OCI-LY7 (cell line): ENCODE data around the gene TMEM132A. TPM values are rescaled to one million over a fixed set of nuclear protein-coding genes. Genes with fewer than 3 reads are reported as not detected.

Experiments used
- BruUV-seq: library from RNA; stranded (reverse); fragments of 400-500 nt; replicated peaks from 2 replicates; lab custom pipeline; 2021; lab: Mats Ljungman, UMichigan
- CTCF ChIA-PET: fragments of 300-600 bp; sonication (Branson Sonifier 250); formaldehyde crosslinking; loops from one replicate; lab custom pipeline; 2022; ENCODE audit warnings: antibody characterized with exemption; ENCODE audit not compliant: unreplicated experiment; lab: Charles Lee
- POLR2A ChIA-PET: fragments of 300-600 bp; sonication (Branson Sonifier 250); formaldehyde crosslinking; loops from one replicate; lab custom pipeline; 2022; ENCODE audit warnings: antibody characterized with exemption; lab: Charles Lee
- DNase-seq: peaks from one replicate; pipeline ENCODE4 v3.0.0-alpha.2; 2015; ENCODE audit warnings: low spot score
- H2AFZ ChIP-seq: fragments of 200-600 bp; sonication (generic), shearing (Covaris generic); 2 replicates; pipeline ENCODE4 v1.6.1; 2014; ENCODE audit warnings: mild to moderate bottlenecking, antibody characterized with exemption, low read length, moderate library complexity
- H3K27ac ChIP-seq: fragments of 200-600 bp; sonication (generic); 2 replicates; pipeline ENCODE4 v1.5.1; 2014; ENCODE audit warnings: mixed run types, low read depth, mild to moderate bottlenecking, moderate library complexity, low read length, inconsistent platforms; ENCODE audit not compliant: poor library complexity, severe bottlenecking
- H3K36me3 ChIP-seq: fragments of 200-600 bp; sonication (generic); 2 replicates; pipeline ENCODE4 v1.6.1; 2014; ENCODE audit warnings: mild to moderate bottlenecking, antibody characterized with exemption, low read length, moderate library complexity, mixed read lengths; ENCODE audit not compliant: insufficient read depth
- H3K4me1 ChIP-seq: fragments of 200-600 bp; sonication (generic); 2 replicates; pipeline ENCODE4 v1.5.1; 2014; ENCODE audit warnings: mild to moderate bottlenecking, low read length; ENCODE audit not compliant: insufficient read depth, poor library complexity, severe bottlenecking
- H3K4me2 ChIP-seq: fragments of 200-600 bp; sonication (generic); 2 replicates; pipeline ENCODE4 v1.6.1; 2014; ENCODE audit warnings: mild to moderate bottlenecking, low read length
- H3K4me3 ChIP-seq: fragments of 200-600 bp; sonication (generic); 2 replicates; pipeline ENCODE4 v1.5.1; 2014; ENCODE audit warnings: mild to moderate bottlenecking, low read depth, low read length; ENCODE audit not compliant: poor library complexity, severe bottlenecking
- H3K79me2 ChIP-seq: fragments of 200-600 bp; sonication (generic); 2 replicates; pipeline ENCODE4 v1.6.1; 2016; ENCODE audit warnings: low read depth, mild to moderate bottlenecking, low read length, moderate library complexity, mixed read lengths; ENCODE audit not compliant: insufficient read depth
- H3K9me2 ChIP-seq: fragments of 200-600 bp; sonication (generic); 2 replicates; pipeline ENCODE4 v1.6.1; 2016; ENCODE audit warnings: mild to moderate bottlenecking, low read length, mixed read lengths; ENCODE audit not compliant: insufficient read depth
- H3K9me3 ChIP-seq: fragments of 200-600 bp; sonication (generic); 2 replicates; pipeline ENCODE4 v1.6.1; 2014; ENCODE audit warnings: mild to moderate bottlenecking, mixed run types, low read length, mixed read lengths
- H4K20me1 ChIP-seq: fragments of 200-600 bp; sonication (generic); 2 replicates; pipeline ENCODE4 v1.6.1; 2014; ENCODE audit warnings: mild to moderate bottlenecking, antibody characterized with exemption, low read length, moderate library complexity, mixed read lengths; ENCODE audit not compliant: insufficient read depth
- CTCF ChIP-seq: fragments of 200-600 bp; sonication (generic); conservative IDR thresholded peaks from 2 replicates; pipeline ENCODE4 v1.5.1; 2014; ENCODE audit warnings: mild to moderate bottlenecking, antibody characterized with exemption, low read length, moderate library complexity, mixed read lengths
- EZH2phosphoT487 ChIP-seq: fragments of 200-600 bp; sonication (generic); IDR thresholded peaks from 2 replicates; pipeline ENCODE4 v1.6.1; 2018; ENCODE audit warnings: low read depth, borderline replicate concordance, mild to moderate bottlenecking, mixed run types, antibody characterized with exemption, low read length, moderate library complexity, mixed read lengths
- intact Hi-C: fragments of 100-400 bp; cut with micrococcal nuclease; formaldehyde crosslinking; loops from one replicate; pipeline ENCODE4 v1.10.0; 2022; ENCODE audit not compliant: unreplicated experiment
- total RNA-seq, 2 experiments: library from RNA; depleted of rRNA in 1 of 2; stranded (reverse); fragments of >200 nt in 1 of 2; shearing (Covaris generic) in 1 of 2; gene quantifications; 2 replicates each; pipeline ENCODE4 v1.2.3, GENCODE V29; 2014 to 2022

Gene TMEM132A
- total RNA-seq, 2 experiments from 2014 or later = 5.5 to 8.9 TPM

DNA sequence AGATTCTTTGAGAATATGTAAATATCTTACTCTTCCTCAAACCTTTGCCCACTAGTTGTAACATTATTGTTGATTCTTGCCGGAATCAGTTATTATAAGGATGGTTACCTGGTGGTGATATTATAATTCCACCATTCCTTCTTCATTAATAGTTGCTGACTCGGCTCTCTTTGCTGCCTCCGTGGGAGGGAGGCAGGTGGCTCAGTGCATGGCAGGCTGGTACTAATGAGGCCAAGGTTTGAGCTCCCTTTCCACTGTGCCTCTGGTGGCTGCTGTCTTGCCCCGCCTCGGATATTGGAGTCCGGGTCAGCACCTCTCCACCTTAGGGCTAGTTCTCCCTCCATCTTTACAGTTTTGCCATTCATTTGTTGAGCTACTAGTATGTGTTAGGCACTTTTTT, 59.9 kb downstream of the TMEM132A start:
- no peak overlapping the region for H3K27ac ChIP-seq
- no TSS peak for BruUV-seq
- no peaks in the 10 kb centered on the region for H3K79me2 ChIP-seq
- H3K4me3 ChIP-seq = no peak overlapping the region
- H4K20me1 ChIP-seq = no peaks in the 10 kb centered on the region
- no peak overlapping the region for H3K4me2 ChIP-seq
- ChIA-PET CTCF (interaction anchor here (1.1 kb wide), 1 partner anchor 31 kb away, joined by 3 read pairs; no protein-coding TSS in a partner anchor), POLR2A (interaction anchor here (0.6 kb wide), 1 partner anchor 49 kb away, joined by 7 read pairs; no protein-coding TSS in a partner anchor)
- no peaks in the 10 kb centered on the region for H3K36me3 ChIP-seq
- no peaks in the 10 kb centered on the region for H3K9me2 ChIP-seq
- H3K9me3 ChIP-seq = no peaks in the 10 kb centered on the region
- no peak for DNase-seq
- TF ChIP-seq CTCF = no peak
- no peak for TF ChIP-seq EZH2phosphoT487
- intact Hi-C loops = no loop called here
- no peak overlapping the region for H2AFZ ChIP-seq
- H3K4me1 ChIP-seq = peaks cover 4% of the 10 kb centered on the region

- Histone ChIP-seq H3K36me3 (no peaks in the 10 kb centered on the region), H3K4me3 (no peak overlapping the region), H3K79me2 (no peaks in the 10 kb centered on the region), H3K4me2 (no peak overlapping the region), H4K20me1 (no peaks in the 10 kb centered on the region), H3K9me2 (no peaks in the 10 kb centered on the region), H3K9me3 (no peaks in the 10 kb centered on the region), H3K4me1 (peaks cover 8% of the 10 kb centered on the region), H2AFZ (no peak overlapping the region), H3K27ac (no peak overlapping the region)
- no peak for TF ChIP-seq CTCF
- TF ChIP-seq EZH2phosphoT487 = no peak
- intact Hi-C loops = no loop called here
- POLR2A ChIA-PET = interaction anchor here (0.6 kb wide), 1 partner anchor 48 kb away, joined by 7 read pairs; no protein-coding TSS in a partner anchor
- DNase-seq = no peak
- no TSS peak for BruUV-seq
- CTCF ChIA-PET = interaction anchor here (1.1 kb wide), 1 partner anchor 31 kb away, joined by 3 read pairs; no protein-coding TSS in a partner anchor
Measured at GRCh38 chr11:60984636-60985035, 60.4 kb downstream of the TMEM132A start.

DNA sequence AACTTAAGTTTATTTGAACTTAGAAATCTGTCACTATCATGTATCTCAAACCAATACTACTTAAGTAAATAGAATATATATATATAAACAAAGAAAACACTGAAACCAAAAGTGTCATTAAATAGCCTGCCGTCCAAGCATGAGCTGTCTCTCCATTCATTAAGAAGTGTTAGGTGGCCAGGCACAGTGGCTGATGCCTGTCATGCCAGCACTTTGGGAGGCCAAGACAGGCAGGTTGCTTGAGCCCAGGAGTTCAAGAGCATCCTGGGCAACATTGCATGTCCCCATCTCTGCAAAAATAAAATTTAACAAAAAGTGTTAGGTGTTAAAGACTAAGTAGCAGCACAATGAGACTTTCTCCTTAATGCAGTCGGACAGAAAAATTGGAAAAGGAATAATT, 61.2 kb downstream of the TMEM132A start:
- no peak for DNase-seq
- H3K27ac ChIP-seq = no peak overlapping the region
- H3K4me1 ChIP-seq = peaks cover 9% of the 10 kb centered on the region
- BruUV-seq = no TSS peak
- no peaks in the 10 kb centered on the region for H3K36me3 ChIP-seq
- no peak overlapping the region for H3K4me2 ChIP-seq
- no peaks in the 10 kb centered on the region for H3K79me2 ChIP-seq
- no peak overlapping the region for H2AFZ ChIP-seq
- H3K9me3 ChIP-seq = no peaks in the 10 kb centered on the region
- intact Hi-C loops = no loop called here
- CTCF ChIA-PET = no interaction called here
- no peak for TF ChIP-seq EZH2phosphoT487
- TF ChIP-seq CTCF = no peak
- H3K4me3 ChIP-seq = no peak overlapping the region
- H3K9me2 ChIP-seq = no peaks in the 10 kb centered on the region
- no peaks in the 10 kb centered on the region for H4K20me1 ChIP-seq
- POLR2A ChIA-PET = interaction anchor here (0.7 kb wide), 1 partner anchor 167 kb away, joined by 6 read pairs; no protein-coding TSS in a partner anchor
